ENCODE data around the gene PRPS1L1.

PRPS1L1 gene

GRCh38 chr7:18038382-18038781 lies 10.7 kb upstream of the PRPS1L1 start:
- no peaks in the 10 kb centered on the region for H3K4me1 Mint-ChIP-seq
- H3K9me3 Mint-ChIP-seq = peaks cover 5% of the 10 kb centered on the region

DNA sequence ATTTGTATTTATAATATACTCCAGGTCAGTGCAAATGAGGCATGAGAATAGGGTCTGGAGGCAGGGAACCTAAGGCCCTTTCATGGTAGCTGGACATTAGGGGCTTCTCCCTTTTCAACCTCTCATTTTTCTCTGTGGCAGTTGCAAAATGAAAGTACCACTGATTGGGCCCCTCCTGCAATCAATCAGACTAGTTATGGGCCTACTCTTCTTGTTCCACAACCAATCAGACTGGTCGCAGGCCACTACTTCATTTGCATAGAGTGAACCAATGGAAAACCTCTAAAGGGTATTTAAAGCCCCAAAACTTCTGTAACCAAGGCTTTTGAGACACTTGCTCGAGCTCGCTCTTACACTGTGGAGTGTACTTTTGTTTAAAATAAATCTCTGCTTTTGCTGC lies 10.0 kb upstream of the PRPS1L1 start:
- Mint-ChIP-seq H3K27me3 (no peaks in the 10 kb centered on the region), H3K9me3 (peaks cover under 1% of the 10 kb centered on the region), H3K4me3 (no peak overlapping the region)

More at GRCh38 chr7:18038382-18038781, 10.7 kb upstream of the PRPS1L1 start:
- Mint-ChIP-seq H3K36me3 (ENCODE audit: insufficient read depth) (no peaks in the 10 kb centered on the region), H3K27me3 (no peaks in the 10 kb centered on the region), H3K27ac (ENCODE audit: low read depth) (no peak overlapping the region), H3K4me3 (no peak overlapping the region)
- DNase-seq (ENCODE audit: low spot score in 2 of 2) (no peak), ATAC-seq (replicated peaks; ENCODE audit: extremely low read depth, poor library complexity, severe bottlenecking) (no peak)

DNA sequence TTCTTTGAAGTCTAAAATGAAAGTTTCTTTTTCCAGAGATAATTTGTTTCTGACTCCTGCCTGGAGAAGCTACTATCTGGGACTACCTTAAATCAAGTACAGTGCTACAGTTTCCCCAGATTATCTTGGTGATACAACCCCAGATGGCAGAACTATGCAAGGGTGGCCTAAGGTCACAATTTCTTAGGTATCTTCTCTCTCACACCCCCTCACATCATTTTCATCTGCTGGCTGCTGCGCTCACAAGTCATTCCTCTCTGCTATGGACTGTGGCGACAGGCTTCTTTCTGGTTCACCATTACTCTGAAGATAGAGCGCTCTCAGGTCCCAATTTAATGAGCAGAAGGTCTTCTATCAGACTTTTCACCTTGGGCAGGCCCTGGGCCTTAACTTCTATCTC lies 9.1 kb upstream of the PRPS1L1 start:
- Mint-ChIP-seq H3K4me3 (no peak overlapping the region), H3K4me1 (no peaks in the 10 kb centered on the region), H3K27ac (ENCODE audit: low read depth) (no peak overlapping the region), H3K27me3 (no peaks in the 10 kb centered on the region), H3K9me3 (no peaks in the 10 kb centered on the region), H3K36me3 (ENCODE audit: insufficient read depth) (no peaks in the 10 kb centered on the region)
- no peak for DNase-seq (ENCODE audit: low spot score in 2 of 2)
- no peak for ATAC-seq (replicated peaks; ENCODE audit: extremely low read depth, poor library complexity, severe bottlenecking)

More for the DNA sequence above, 10.0 kb upstream of the PRPS1L1 start:
- no peak for DNase-seq (ENCODE audit: low spot score in 2 of 2)
- no peak for ATAC-seq (replicated peaks; ENCODE audit: extremely low read depth, poor library complexity, severe bottlenecking)
- Mint-ChIP-seq H3K36me3 (ENCODE audit: insufficient read depth) (no peaks in the 10 kb centered on the region), H3K27ac (ENCODE audit: low read depth) (no peak overlapping the region), H3K4me1 (no peaks in the 10 kb centered on the region)

DNA sequence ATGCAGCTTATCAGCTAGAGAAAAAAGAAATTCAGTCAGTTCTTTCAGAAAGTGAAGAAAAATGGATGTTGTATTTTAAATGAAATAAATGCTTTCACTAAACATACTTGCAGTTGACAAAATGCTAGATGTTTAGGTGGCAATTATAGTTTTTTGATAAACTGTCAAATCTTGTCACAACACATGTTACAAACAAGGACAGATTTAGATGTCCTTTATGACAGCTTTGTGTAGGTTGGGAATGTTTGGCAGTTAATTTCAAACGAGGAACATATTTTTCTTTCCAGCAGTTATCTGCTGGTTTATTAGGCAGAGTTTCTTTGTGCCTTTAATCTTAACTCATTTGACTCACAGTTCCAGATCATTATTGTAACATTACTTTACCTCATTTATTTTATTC lies 3.1 kb upstream of the PRPS1L1 start:
- DNase-seq (ENCODE audit: low spot score in 2 of 2) (no peak), ATAC-seq (replicated peaks; ENCODE audit: extremely low read depth, poor library complexity, severe bottlenecking) (no peak)
- Mint-ChIP-seq H3K36me3 (ENCODE audit: insufficient read depth) (no peaks in the 10 kb centered on the region), H3K27ac (ENCODE audit: low read depth) (no peak overlapping the region), H3K9me3 (no peaks in the 10 kb centered on the region), H3K4me3 (no peak overlapping the region), H3K27me3 (no peaks in the 10 kb centered on the region), H3K4me1 (no peaks in the 10 kb centered on the region)

DNA sequence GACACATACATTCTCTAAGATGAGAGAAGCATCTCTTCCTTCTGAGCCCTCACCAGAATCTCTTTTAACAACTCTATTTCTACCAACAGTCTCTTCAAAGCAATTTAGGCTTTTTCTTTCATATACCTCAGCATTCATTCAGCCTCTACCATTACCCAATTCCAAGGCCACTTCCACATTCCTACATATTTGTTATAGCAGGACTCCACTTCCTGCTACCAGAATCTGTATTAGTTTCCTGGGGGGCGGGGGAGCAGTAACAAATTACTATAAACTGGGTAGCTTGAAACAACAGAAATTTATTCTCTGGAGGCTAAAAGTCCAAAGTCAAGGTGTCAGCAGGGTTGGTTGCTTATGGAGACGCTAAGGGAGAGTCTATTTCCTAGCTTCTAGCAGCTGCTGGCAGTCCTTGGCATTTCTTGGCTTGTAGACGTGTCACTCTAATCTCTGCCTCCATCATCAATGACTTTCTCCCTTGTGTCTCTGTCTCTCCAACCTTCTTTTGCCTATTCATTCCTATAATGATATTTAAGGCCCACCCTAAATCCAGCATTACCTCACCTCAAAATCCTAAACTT lies 7.4 kb downstream of the PRPS1L1 start:
- DNase-seq (ENCODE audit: low spot score in 2 of 2) = no peak
- ATAC-seq (replicated peaks; ENCODE audit: extremely low read depth, poor library complexity, severe bottlenecking) = no peak
- Mint-ChIP-seq H3K36me3 (ENCODE audit: insufficient read depth) (no peaks in the 10 kb centered on the region), H3K4me3 (no peak overlapping the region), H3K27me3 (peaks cover 12% of the 10 kb centered on the region), H3K9me3 (no peaks in the 10 kb centered on the region), H3K27ac (ENCODE audit: low read depth) (no peak overlapping the region), H3K4me1 (no peaks in the 10 kb centered on the region)

- no peak overlapping the region for H3K27ac Mint-ChIP-seq (ENCODE audit: low read depth)
- peaks cover 18% of the 10 kb centered on the region for H3K27me3 Mint-ChIP-seq
- H3K9me3 Mint-ChIP-seq = no peaks in the 10 kb centered on the region
- H3K4me1 Mint-ChIP-seq = no peaks in the 10 kb centered on the region
- no peak overlapping the region for H3K4me3 Mint-ChIP-seq
- no peaks in the 10 kb centered on the region for H3K36me3 Mint-ChIP-seq (ENCODE audit: insufficient read depth)
- DNase-seq (ENCODE audit: low spot score in 2 of 2) (no peak), ATAC-seq (replicated peaks; ENCODE audit: extremely low read depth, poor library complexity, severe bottlenecking) (no peak)
Observed at GRCh38 chr7:18019555-18019954, 8.1 kb downstream of the PRPS1L1 start.

DNA sequence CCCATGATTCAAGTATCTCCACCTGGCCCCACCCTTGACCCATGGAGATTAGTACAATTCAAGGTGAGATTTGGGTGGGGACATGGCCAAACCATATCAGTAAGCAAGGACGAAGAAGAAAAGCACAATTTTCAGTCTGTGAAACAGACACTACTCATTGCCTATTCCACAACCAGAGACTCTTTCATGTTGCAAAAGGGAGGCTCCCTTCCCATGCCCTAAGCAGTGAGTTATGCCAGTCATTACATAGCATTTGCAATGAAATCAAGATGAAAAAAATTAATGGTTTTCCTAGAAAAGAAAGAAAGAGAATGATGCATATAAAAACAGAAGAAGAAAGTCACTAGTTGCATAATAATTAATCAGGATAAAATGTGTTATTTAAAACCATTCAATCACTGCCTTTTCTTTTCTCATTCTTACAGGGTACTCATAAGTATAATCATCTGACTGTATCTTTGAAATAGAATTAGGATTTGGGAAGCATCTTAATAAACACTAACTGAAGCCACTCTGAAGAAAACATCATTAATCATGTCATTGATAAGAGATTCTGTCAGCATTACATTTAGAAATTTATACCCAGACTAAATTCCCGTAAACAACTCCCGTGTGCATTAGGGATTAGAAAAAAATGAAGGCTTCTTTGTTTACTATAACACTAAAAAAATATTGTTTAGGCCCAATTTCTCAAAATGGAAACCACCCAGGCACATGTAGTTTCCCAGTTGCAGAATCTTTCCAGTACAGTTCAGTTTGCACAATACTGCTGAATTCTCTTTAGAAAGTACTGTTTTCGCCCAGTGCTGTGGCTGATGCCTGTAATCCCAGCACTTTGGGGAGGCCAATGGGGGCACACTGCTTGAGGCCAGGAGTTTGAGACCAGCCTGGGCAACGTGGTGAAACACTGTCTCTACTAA lies 9.1 kb downstream of the PRPS1L1 start:
- DNase-seq (ENCODE audit: low spot score in 2 of 2) (no peak), ATAC-seq (replicated peaks; ENCODE audit: extremely low read depth, poor library complexity, severe bottlenecking) (no peak)
- H3K4me3 Mint-ChIP-seq = no peak overlapping the region
- no peaks in the 10 kb centered on the region for H3K9me3 Mint-ChIP-seq
- H3K36me3 Mint-ChIP-seq (ENCODE audit: insufficient read depth) = no peaks in the 10 kb centered on the region
- H3K27me3 Mint-ChIP-seq = peaks cover 28% of the 10 kb centered on the region
- H3K27ac Mint-ChIP-seq (ENCODE audit: low read depth) = no peak overlapping the region
- no peaks in the 10 kb centered on the region for H3K4me1 Mint-ChIP-seq

DNA sequence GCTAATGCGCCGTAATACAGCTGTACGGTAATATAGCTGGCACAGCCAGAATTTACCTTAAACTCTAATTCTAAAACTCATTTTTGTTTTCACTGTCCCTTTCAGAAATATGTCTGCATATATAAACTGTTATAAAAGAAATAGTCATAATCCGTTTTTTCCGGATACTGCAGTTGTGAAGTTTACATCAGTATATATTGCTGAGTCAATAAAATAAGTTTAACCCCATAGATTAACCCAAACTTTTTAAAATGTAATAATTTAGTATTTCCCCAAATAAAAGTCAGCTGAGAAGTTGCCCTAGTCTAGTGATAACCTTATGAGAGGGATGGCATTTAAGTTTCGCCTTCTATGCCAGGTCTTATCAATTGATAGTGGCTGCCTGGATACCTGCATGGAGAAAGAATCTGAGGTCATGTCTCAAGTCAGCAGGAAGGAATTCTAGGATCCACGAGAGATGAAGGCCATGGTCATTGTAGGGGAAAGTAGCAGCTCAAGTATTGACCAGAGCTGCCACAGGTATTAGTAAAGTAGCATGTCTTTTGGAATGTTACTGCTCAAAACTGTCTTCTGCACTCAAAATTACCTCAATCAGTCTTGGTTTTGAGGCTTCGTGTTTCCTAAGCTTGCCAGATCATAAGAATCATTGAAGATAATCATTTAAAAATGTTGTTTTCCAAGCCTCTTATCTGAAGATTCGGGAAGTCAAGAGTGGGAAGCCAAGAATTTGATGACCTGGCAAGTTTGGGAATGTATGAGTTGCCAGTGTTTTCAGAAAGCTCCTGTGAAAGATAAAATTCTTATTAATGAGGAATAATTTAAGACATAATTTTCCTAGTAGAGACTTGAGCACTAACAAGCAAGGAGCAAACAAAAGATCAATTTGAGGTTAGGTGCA lies 10.8 kb downstream of the PRPS1L1 start:
- H3K9me3 Mint-ChIP-seq = no peaks in the 10 kb centered on the region
- H3K27ac Mint-ChIP-seq (ENCODE audit: low read depth) = no peak overlapping the region
- no peaks in the 10 kb centered on the region for H3K36me3 Mint-ChIP-seq (ENCODE audit: insufficient read depth)
- H3K4me3 Mint-ChIP-seq = no peak overlapping the region
- H3K27me3 Mint-ChIP-seq = peaks cover 40% of the 10 kb centered on the region
- no peak for DNase-seq (ENCODE audit: low spot score in 2 of 2)
- no peak for ATAC-seq (replicated peaks; ENCODE audit: extremely low read depth, poor library complexity, severe bottlenecking)
- H3K4me1 Mint-ChIP-seq = no peaks in the 10 kb centered on the region

- no peak for DNase-seq (ENCODE audit: low spot score in 2 of 2)
- H3K4me3 Mint-ChIP-seq = no peak overlapping the region
Observed at GRCh38 chr7:18013936-18014335, 13.7 kb downstream of the PRPS1L1 start.

DNA sequence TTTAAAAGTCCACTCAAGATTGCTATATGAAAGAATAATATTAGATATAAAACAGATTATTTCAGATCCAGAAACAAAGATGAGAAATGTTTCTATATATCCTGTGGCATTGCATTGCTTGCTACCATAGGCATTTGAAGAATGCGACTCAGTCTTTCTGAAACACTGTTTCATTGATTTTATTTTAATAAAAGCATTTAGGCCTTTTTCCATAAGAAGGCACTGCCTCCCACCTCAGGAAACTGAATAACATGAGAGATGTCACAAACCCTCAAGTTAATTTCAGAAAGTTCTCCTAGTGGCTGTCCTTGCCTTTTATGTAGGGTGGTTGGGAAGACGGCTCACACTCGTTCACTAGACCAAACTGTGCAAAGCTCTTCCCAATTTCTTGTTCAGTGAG lies 23.3 kb downstream of the PRPS1L1 start:
- H3K4me1 Mint-ChIP-seq = no peaks in the 10 kb centered on the region
- ATAC-seq (replicated peaks; ENCODE audit: extremely low read depth, poor library complexity, severe bottlenecking) (no peak), DNase-seq (ENCODE audit: low spot score in 2 of 2) (no peak)
- peaks cover 12% of the 10 kb centered on the region for H3K27me3 Mint-ChIP-seq
- H3K27ac Mint-ChIP-seq (ENCODE audit: low read depth) = no peak overlapping the region
- H3K9me3 Mint-ChIP-seq = no peaks in the 10 kb centered on the region
- no peaks in the 10 kb centered on the region for H3K36me3 Mint-ChIP-seq (ENCODE audit: insufficient read depth)
- no peak overlapping the region for H3K4me3 Mint-ChIP-seq

More at GRCh38 chr7:18013936-18014335, 13.7 kb downstream of the PRPS1L1 start:
- no peak for ATAC-seq (replicated peaks; ENCODE audit: extremely low read depth, poor library complexity, severe bottlenecking)
- H3K9me3 Mint-ChIP-seq = no peaks in the 10 kb centered on the region
- no peak overlapping the region for H3K27ac Mint-ChIP-seq (ENCODE audit: low read depth)
- H3K27me3 Mint-ChIP-seq = peaks cover 65% of the 10 kb centered on the region
- H3K4me1 Mint-ChIP-seq = no peaks in the 10 kb centered on the region
- H3K36me3 Mint-ChIP-seq (ENCODE audit: insufficient read depth) = no peaks in the 10 kb centered on the region

GRCh38 chr7:18003286-18003994 lies 24.2 kb downstream of the PRPS1L1 start:
- H3K4me3 Mint-ChIP-seq = no peak overlapping the region
- H3K27ac Mint-ChIP-seq (ENCODE audit: low read depth) = no peak overlapping the region
- DNase-seq (ENCODE audit: low spot score in 2 of 2) (no peak), ATAC-seq (replicated peaks; ENCODE audit: extremely low read depth, poor library complexity, severe bottlenecking) (no peak)
- no peaks in the 10 kb centered on the region for H3K36me3 Mint-ChIP-seq (ENCODE audit: insufficient read depth)
- no peaks in the 10 kb centered on the region for H3K4me1 Mint-ChIP-seq
- H3K27me3 Mint-ChIP-seq = peaks cover 8% of the 10 kb centered on the region
- no peaks in the 10 kb centered on the region for H3K9me3 Mint-ChIP-seq

DNA sequence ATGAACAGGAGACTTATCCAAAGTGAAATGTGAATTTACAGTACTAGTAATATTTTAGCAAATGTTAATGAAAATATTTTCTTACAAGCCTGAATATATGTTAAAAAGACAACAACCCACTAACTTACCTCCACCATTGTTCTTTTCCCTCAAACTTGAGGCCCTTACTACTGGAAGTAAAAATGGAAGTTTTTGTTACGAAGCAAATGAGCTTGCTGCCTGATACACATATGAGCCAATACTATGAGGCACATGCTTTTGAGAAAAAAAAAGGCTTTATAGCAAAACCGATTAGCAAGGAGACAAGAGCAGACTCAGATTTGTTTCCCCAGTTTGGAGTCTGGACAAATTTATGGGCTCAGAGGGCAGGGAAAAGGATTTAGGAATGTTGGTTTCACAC lies 29.0 kb downstream of the PRPS1L1 start:
- Mint-ChIP-seq H3K9me3 (no peaks in the 10 kb centered on the region), H3K27ac (ENCODE audit: low read depth) (no peak overlapping the region), H3K4me3 (no peak overlapping the region), H3K4me1 (peaks cover 2% of the 10 kb centered on the region), H3K36me3 (ENCODE audit: insufficient read depth) (no peaks in the 10 kb centered on the region), H3K27me3 (no peaks in the 10 kb centered on the region)
- DNase-seq (ENCODE audit: low spot score in 2 of 2) = no peak
- ATAC-seq (replicated peaks; ENCODE audit: extremely low read depth, poor library complexity, severe bottlenecking) = no peak
